ENCODE results near the gene FAM210A. TPM values are rescaled to one million over a fixed set of nuclear protein-coding genes. Genes with fewer than 3 reads are reported as not detected.

The FAM210A gene
- total and polyA plus RNA-seq, 8 donors, result 1.4 to 35.0 (median 3.9) TPM

- Histone ChIP-seq H3K4me3 (no peak overlapping the region), H3K27ac (no peak overlapping the region), H3K36me3 (peaks cover 0 to 3% (median 1%) of the 10 kb centered on the region in 4 donors), H3K9me3 (no peaks in the 10 kb centered on the region), H3K4me1 (peaks cover 0 to 11% (median 0%) of the 10 kb centered on the region in 4 donors), H3K27me3 (no peaks in the 10 kb centered on the region)
- DNase-seq, result no peak
- intact Hi-C loops (cut with DNase I; ENCODE audit: low total_unique reads), result no loop called here
- TF ChIP-seq EP300 (IDR thresholded peaks at IDR 0.05), result no peak
- TF ChIP-seq POLR2A (IDR thresholded peaks at IDR 0.05), result no peak
- no peak for TF ChIP-seq POLR2AphosphoS5 (IDR thresholded peaks at IDR 0.05)
- no peak for TF ChIP-seq CTCF (IDR thresholded peaks at IDR 0.05)
- 89 to 93% (median 89%) methylated on average over 6 of the region's 6 CpGs for WGBS, 5 donors
These were observed 49.9 kb downstream of the FAM210A start for GRCh38 chr18:13676471-13676870.

- H3K27ac ChIP-seq, result no peak overlapping the region
- intact Hi-C loops (cut with DNase I; ENCODE audit: low total_unique reads), result no loop called here
- DNase-seq, result no peak
- H3K4me1 ChIP-seq, result peaks cover 0 to 5% (median 0%) of the 10 kb centered on the region in 4 donors
- peaks cover under 1 to 19% (median 11%) of the 10 kb centered on the region in 4 donors for H3K36me3 ChIP-seq
- no peak overlapping the region for H3K4me3 ChIP-seq
- no peaks in the 10 kb centered on the region for H3K9me3 ChIP-seq
- TF ChIP-seq POLR2AphosphoS5 (IDR thresholded peaks at IDR 0.05) (no peak), EP300 (IDR thresholded peaks at IDR 0.05) (no peak), POLR2A (IDR thresholded peaks at IDR 0.05) (no peak), CTCF (IDR thresholded peaks at IDR 0.05) (no peak)
- WGBS, 5 donors, result 77 to 85% (median 80%) methylated on average over 7 of the region's 7 CpGs
- no peaks in the 10 kb centered on the region for H3K27me3 ChIP-seq
These were observed 53.7 kb downstream of the FAM210A start for GRCh38 chr18:13672657-13673056.

GRCh38 chr18:13661779-13662256, 64.5 kb downstream of the FAM210A start:
- Histone ChIP-seq H3K4me1 (peaks cover 0 to 7% (median 0%) of the 10 kb centered on the region in 4 donors), H3K27me3 (no peaks in the 10 kb centered on the region), H3K9me3 (no peaks in the 10 kb centered on the region), H3K27ac (no peak overlapping the region), H3K4me3 (no peak overlapping the region), H3K36me3 (peaks cover 0 to 33% (median 26%) of the 10 kb centered on the region in 4 donors)
- TF ChIP-seq EP300 (IDR thresholded peaks at IDR 0.05) (no peak), POLR2AphosphoS5 (IDR thresholded peaks at IDR 0.05) (no peak), POLR2A (IDR thresholded peaks at IDR 0.05) (no peak), CTCF (IDR thresholded peaks at IDR 0.05) (no peak)
- 84 to 97% (median 93%) methylated on average over 2 of the region's 2 CpGs for WGBS, 5 donors
- intact Hi-C loops (cut with DNase I; ENCODE audit: low total_unique reads), result no loop called here
- no peak for DNase-seq

- no peaks in the 10 kb centered on the region for H3K27me3 ChIP-seq
- H3K4me3 ChIP-seq, result no peak overlapping the region
- intact Hi-C loops (cut with DNase I; ENCODE audit: low total_unique reads), result no loop called here
- TF ChIP-seq POLR2AphosphoS5 (IDR thresholded peaks at IDR 0.05) (no peak), EP300 (IDR thresholded peaks at IDR 0.05) (no peak), POLR2A (IDR thresholded peaks at IDR 0.05) (no peak), CTCF (IDR thresholded peaks at IDR 0.05) (no peak)
- no peak overlapping the region for H3K27ac ChIP-seq
- WGBS, 5 donors, result 75 to 85% (median 84%) methylated on average over 8 of the region's 8 CpGs
- H3K9me3 ChIP-seq, result no peaks in the 10 kb centered on the region
- peaks cover 0 to 7% (median 0%) of the 10 kb centered on the region in 4 donors for H3K4me1 ChIP-seq
- DNase-seq, result no peak
- H3K36me3 ChIP-seq, result peaks cover 0 to 27% (median 21%) of the 10 kb centered on the region in 4 donors
These were observed 65.1 kb downstream of the FAM210A start for GRCh38 chr18:13661051-13661778.

Data from stomach (tissue), 9 donors.